Measurements from ENCODE around the gene PTPRQ. TPM values are rescaled to one million over a fixed set of nuclear protein-coding genes. Genes with fewer than 3 reads are reported as not detected.
"Not testable (repeated sequence)": the region's sequence is repeated elsewhere in the genome, so short reads cannot be mapped to it uniquely, and the experiment has no call there.

PTPRQ gene
- total RNA-seq, 2 donors from 2014 or later: 2.3 to 2.4 TPM

DNA sequence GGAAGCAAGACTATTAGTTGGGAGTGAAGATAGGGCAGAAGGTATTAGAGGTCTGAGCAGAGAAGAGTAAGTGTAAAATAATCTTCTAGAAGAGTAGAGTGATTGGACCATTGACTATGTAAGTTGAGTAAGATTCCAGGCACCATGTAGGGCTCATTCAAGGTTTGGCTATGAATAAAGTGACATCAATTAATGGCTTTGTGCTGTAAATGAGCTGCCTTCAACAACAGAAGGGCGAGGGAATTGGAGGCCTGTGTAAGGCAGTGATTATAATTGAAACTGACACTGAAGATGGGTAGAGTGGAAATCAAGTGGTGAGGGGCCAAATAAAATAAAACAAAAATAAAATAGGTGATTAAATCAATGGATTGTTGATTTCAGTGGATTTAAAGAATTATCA lies 26.4 kb downstream of the PTPRQ start:
- ATAC-seq (ENCODE audit: insufficient number of reproducible peaks, low FRiP score, low read depth) (no peak), DNase-seq (ENCODE audit: low spot score) (no peak)
- Histone ChIP-seq H3K36me3 (no peaks in the 10 kb centered on the region), H3K4me1 (ENCODE audit: control insufficient read depth in 1 of 2, low read depth in 2 of 2) (no peaks in the 10 kb centered on the region), H3K27ac (no peak overlapping the region), H3K27me3 (replicated peaks; ENCODE audit: insufficient read depth) (no peaks in the 10 kb centered on the region), H3K4me3 (no peak overlapping the region), H3K9me3 (no peaks in the 10 kb centered on the region)
- TF ChIP-seq, protein P1, sequence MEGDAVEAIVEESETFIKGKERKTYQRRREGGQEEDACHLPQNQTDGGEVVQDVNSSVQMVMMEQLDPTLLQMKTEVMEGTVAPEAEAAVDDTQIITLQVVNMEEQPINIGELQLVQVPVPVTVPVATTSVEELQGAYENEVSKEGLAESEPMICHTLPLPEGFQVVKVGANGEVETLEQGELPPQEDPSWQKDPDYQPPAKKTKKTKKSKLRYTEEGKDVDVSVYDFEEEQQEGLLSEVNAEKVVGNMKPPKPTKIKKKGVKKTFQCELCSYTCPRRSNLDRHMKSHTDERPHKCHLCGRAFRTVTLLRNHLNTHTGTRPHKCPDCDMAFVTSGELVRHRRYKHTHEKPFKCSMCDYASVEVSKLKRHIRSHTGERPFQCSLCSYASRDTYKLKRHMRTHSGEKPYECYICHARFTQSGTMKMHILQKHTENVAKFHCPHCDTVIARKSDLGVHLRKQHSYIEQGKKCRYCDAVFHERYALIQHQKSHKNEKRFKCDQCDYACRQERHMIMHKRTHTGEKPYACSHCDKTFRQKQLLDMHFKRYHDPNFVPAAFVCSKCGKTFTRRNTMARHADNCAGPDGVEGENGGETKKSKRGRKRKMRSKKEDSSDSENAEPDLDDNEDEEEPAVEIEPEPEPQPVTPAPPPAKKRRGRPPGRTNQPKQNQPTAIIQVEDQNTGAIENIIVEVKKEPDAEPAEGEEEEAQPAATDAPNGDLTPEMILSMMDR (IDR thresholded peaks at IDR 0.05): no peak

DNA sequence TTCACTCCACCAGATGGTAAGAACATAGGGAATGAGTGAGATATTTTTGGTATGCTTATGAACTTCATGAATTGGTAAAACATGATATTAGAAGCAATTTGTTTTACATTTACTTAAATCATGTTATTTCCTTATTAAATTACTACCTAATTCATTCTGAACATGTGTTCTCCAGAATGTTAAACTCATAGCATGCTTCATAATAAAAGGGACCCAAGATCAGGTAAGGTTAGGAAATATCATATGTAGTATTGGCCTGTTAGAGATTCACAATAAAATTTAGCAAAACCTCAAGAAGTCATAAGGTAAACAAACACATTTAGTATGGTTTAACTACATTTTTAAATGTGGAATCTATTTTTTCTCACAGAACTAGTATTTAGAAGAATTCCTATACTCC lies 28.2 kb downstream of the PTPRQ start:
- Histone ChIP-seq H3K9me3 (no peaks in the 10 kb centered on the region), H3K4me1 (ENCODE audit: control insufficient read depth in 1 of 2, low read depth in 2 of 2) (no peaks in the 10 kb centered on the region), H3K27me3 (replicated peaks; ENCODE audit: insufficient read depth) (no peaks in the 10 kb centered on the region), H3K27ac (no peak overlapping the region), H3K36me3 (no peaks in the 10 kb centered on the region), H3K4me3 (no peak overlapping the region)
- no peak for ATAC-seq (ENCODE audit: insufficient number of reproducible peaks, low FRiP score, low read depth)
- DNase-seq (ENCODE audit: low spot score): no peak
- TF ChIP-seq, protein P1 (IDR thresholded peaks at IDR 0.05): no peak

DNA sequence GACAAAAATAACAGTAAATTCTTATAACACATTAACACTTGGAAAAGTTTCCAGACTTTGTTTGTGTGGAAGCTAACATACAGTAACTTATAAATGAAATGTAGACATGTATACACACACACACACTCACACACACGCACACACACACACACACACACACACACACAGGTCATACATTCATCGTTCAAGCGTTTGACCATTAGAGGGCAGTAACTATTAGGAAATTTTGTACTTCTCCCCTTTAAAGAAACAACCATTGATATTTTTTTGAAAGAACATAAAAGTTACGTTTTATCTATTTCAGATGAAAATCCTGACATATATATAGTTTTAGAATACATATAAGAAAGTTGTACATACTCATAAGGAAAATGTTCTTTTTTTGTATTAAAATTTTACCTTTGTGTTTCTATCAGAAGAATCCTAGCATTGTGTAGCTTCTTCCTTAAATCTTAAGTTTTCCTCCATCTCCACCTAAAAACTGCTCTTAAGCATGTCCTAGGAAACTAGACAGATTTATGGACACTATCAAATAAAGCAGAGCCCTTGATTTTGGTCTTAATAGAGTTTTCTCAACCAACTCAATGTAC lies 29.0 kb downstream of the PTPRQ start:
- ATAC-seq (ENCODE audit: insufficient number of reproducible peaks, low FRiP score, low read depth) (no peak), DNase-seq (ENCODE audit: low spot score) (no peak)
- Histone ChIP-seq H3K36me3 (no peaks in the 10 kb centered on the region), H3K27ac (no peak overlapping the region), H3K27me3 (replicated peaks; ENCODE audit: insufficient read depth) (no peaks in the 10 kb centered on the region), H3K9me3 (no peaks in the 10 kb centered on the region), H3K4me3 (no peak overlapping the region), H3K4me1 (ENCODE audit: control insufficient read depth in 1 of 2, low read depth in 2 of 2) (no peaks in the 10 kb centered on the region)
- TF ChIP-seq, protein P1 (IDR thresholded peaks at IDR 0.05): peak; percentile 50

DNA sequence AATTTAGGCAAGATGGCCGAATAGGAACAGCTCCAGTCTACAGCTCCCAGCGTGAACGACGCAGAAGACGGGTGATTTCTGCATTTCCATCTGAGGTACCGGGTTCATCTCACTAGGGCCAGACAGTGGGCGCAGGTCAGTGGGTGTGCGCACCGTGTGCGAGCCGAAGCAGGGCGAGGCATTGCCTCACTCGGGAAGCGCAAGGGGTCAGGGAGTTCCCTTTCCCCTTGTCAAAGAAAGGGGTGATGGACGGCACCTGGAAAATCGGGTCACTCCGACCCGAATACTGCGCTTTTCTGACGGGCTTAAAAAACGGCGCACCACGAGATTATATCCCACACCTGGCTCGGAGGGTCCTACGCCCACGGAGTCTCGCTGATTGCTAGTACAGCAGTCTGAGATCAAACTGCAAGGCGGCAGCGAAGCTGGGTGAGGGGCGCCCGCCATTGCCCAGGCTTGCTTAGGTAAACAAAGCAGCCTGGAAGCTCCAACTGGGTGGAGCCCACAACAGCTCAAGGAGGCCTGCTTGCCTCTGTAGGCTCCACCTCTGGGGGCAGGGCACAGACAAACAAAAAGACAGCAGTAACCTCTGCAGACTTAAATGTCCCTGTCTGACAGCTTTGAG lies 33.6 kb downstream of the PTPRQ start:
- not testable (repeated sequence) for H3K27me3 ChIP-seq (replicated peaks; ENCODE audit: insufficient read depth); DNase-seq (ENCODE audit: low spot score); H3K4me1 ChIP-seq (ENCODE audit: control insufficient read depth in 1 of 2, low read depth in 2 of 2); ATAC-seq (ENCODE audit: insufficient number of reproducible peaks, low FRiP score, low read depth); H3K9me3 ChIP-seq; H3K27ac ChIP-seq; H3K36me3 ChIP-seq; H3K4me3 ChIP-seq

DNA sequence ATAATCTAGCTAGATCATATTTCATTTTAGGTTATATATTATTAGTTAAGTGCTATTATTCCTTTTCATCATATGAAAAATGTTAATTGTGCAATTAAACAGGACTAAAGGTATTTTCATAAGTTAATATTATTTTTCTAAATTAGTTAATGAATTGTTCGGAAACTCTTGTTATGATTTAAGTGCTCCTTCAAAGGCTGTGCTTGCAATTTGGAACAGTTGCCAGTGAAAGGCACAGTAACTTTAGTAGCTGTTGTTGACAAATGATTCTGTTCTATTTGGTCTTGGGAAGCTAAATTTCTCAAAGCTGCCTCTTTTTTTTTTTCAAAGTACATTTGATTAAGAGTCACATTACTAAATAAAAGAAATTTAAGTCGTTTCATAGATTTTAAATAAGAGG lies 40.7 kb downstream of the PTPRQ start:
- Histone ChIP-seq H3K4me1 (ENCODE audit: control insufficient read depth in 1 of 2, low read depth in 2 of 2) (no peaks in the 10 kb centered on the region), H3K36me3 (no peaks in the 10 kb centered on the region), H3K4me3 (no peak overlapping the region), H3K27me3 (replicated peaks; ENCODE audit: insufficient read depth) (no peaks in the 10 kb centered on the region), H3K9me3 (no peaks in the 10 kb centered on the region), H3K27ac (no peak overlapping the region)
- no peak for DNase-seq (ENCODE audit: low spot score)
- ATAC-seq (ENCODE audit: insufficient number of reproducible peaks, low FRiP score, low read depth): no peak
- TF ChIP-seq, protein P1 (IDR thresholded peaks at IDR 0.05): no peak
